ENCODE measurements around the gene FUT8. TPM values are rescaled to one million over a fixed set of nuclear protein-coding genes. Genes with fewer than 3 reads are reported as not detected.

FUT8 gene
- total and polyA plus RNA-seq, 4 donors: 1.1 to 14.1 (median 4.0) TPM

DNA sequence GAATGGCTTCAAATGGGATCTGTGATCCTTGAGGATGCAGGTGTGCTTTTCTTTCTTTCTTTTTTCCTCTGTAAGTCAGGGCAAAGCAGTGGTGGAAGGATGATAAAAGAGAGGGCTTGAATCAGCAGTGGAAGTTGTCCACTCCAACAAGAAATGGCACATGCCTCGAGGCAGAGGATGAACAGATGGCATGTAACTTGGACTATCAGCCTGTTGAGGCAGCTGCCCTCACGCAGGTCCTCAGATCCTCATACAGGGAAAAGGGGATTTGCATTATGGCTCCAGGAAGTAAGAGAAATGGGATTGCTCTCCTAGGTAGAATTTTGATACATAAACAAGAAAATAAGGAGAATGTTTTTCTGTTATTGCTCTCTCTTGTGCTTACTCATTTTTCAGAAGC is 368.0 kb downstream of the FUT8 start:
- TF ChIP-seq, protein P1, sequence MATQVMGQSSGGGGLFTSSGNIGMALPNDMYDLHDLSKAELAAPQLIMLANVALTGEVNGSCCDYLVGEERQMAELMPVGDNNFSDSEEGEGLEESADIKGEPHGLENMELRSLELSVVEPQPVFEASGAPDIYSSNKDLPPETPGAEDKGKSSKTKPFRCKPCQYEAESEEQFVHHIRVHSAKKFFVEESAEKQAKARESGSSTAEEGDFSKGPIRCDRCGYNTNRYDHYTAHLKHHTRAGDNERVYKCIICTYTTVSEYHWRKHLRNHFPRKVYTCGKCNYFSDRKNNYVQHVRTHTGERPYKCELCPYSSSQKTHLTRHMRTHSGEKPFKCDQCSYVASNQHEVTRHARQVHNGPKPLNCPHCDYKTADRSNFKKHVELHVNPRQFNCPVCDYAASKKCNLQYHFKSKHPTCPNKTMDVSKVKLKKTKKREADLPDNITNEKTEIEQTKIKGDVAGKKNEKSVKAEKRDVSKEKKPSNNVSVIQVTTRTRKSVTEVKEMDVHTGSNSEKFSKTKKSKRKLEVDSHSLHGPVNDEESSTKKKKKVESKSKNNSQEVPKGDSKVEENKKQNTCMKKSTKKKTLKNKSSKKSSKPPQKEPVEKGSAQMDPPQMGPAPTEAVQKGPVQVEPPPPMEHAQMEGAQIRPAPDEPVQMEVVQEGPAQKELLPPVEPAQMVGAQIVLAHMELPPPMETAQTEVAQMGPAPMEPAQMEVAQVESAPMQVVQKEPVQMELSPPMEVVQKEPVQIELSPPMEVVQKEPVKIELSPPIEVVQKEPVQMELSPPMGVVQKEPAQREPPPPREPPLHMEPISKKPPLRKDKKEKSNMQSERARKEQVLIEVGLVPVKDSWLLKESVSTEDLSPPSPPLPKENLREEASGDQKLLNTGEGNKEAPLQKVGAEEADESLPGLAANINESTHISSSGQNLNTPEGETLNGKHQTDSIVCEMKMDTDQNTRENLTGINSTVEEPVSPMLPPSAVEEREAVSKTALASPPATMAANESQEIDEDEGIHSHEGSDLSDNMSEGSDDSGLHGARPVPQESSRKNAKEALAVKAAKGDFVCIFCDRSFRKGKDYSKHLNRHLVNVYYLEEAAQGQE (IDR thresholded peaks at IDR 0.05): no peak
- TF ChIP-seq, protein P2, sequence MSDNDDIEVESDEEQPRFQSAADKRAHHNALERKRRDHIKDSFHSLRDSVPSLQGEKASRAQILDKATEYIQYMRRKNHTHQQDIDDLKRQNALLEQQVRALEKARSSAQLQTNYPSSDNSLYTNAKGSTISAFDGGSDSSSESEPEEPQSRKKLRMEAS (IDR thresholded peaks at IDR 0.05): no peak
- Histone ChIP-seq H3K36me3 (ENCODE audit: control insufficient read depth in 4 of 4, insufficient read depth in 3 of 4, low read depth in 1 of 4, low read length in 3 of 4) (no peaks in the 10 kb centered on the region), H3K27ac (ENCODE audit: low read depth in 1 of 2, low read length in 2 of 2) (no peak overlapping the region), H3K4me1 (ENCODE audit: control insufficient read depth in 4 of 4, insufficient read depth in 4 of 4, low read length in 3 of 4) (no peaks in the 10 kb centered on the region), H3K27me3 (ENCODE audit: control insufficient read depth in 4 of 4, insufficient read depth in 4 of 4, low read length in 3 of 4) (no peaks in the 10 kb centered on the region), H3K9ac (ENCODE audit: low read depth in 1 of 2, low read length in 2 of 2) (no peak overlapping the region), H3K4me3 (ENCODE audit: low read depth in 1 of 3, low read length in 3 of 3) (no peak overlapping the region), H3K9me3 (ENCODE audit: control insufficient read depth in 4 of 4, low read length in 3 of 4) (no peaks in the 10 kb centered on the region)
- WGBS: 66% methylated on average over 2 of the region's 2 CpGs
- DNase-seq (ENCODE audit: low spot score): no peak

DNA sequence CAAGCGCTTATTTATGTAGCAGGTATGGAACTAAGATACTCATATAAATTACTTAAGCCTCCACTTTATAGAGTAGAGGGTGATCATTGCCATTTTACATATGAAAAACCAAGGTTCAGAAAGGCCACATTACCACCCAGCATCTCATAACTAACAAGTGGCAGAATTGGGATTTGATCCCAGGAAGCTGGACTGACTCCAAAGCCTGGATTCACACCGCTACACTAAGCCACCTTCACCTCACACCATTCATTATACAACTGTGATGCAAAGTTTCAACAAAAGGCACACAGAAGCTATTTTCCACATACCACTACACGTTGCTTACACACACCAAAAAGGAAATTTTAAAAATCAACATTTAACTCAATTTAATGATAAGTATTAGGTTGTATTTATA is 370.6 kb downstream of the FUT8 start:
- Histone ChIP-seq H3K9ac (ENCODE audit: low read depth in 1 of 2, low read length in 2 of 2) (no peak overlapping the region), H3K9me3 (ENCODE audit: control insufficient read depth in 4 of 4, low read length in 3 of 4) (no peaks in the 10 kb centered on the region), H3K36me3 (ENCODE audit: control insufficient read depth in 4 of 4, insufficient read depth in 3 of 4, low read depth in 1 of 4, low read length in 3 of 4) (no peaks in the 10 kb centered on the region), H3K4me1 (ENCODE audit: control insufficient read depth in 4 of 4, insufficient read depth in 4 of 4, low read length in 3 of 4) (no peaks in the 10 kb centered on the region), H3K27me3 (ENCODE audit: control insufficient read depth in 4 of 4, insufficient read depth in 4 of 4, low read length in 3 of 4) (no peaks in the 10 kb centered on the region), H3K27ac (ENCODE audit: low read depth in 1 of 2, low read length in 2 of 2) (no peak overlapping the region), H3K4me3 (ENCODE audit: low read depth in 1 of 3, low read length in 3 of 3) (no peak overlapping the region)
- TF ChIP-seq EGR1 (IDR thresholded peaks at IDR 0.05; ENCODE audit: low read depth in 2 of 2): no peak
- TF ChIP-seq, protein P1 (IDR thresholded peaks at IDR 0.05): no peak
- TF ChIP-seq, protein P3, sequence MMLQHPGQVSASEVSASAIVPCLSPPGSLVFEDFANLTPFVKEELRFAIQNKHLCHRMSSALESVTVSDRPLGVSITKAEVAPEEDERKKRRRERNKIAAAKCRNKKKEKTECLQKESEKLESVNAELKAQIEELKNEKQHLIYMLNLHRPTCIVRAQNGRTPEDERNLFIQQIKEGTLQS (IDR thresholded peaks at IDR 0.05): no peak
- no peak for DNase-seq (ENCODE audit: low spot score)
- 82% methylated on average over 3 of the region's 3 CpGs for WGBS

DNA sequence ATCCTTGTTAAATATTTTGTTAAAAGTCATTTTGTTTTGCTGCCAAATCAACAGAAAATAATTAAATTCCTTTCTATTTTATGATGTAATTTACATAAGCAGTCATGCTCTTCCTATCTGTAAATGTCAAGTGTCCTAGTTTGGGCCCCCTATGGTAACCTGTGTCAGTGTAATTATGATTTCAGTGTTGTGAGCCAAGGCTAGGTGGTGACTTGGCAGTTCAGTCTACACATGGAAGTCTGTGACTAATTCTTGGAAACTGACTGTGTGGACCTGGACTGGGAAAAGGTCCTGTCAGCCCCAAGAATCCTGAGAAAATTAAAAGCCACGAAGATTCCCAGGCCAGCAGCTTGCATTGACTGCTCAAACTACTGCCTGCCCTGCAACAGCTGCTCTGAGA is 371.0 kb downstream of the FUT8 start:
- no peak overlapping the region for H3K9ac ChIP-seq (ENCODE audit: low read depth in 1 of 2, low read length in 2 of 2)
- no peaks in the 10 kb centered on the region for H3K9me3 ChIP-seq (ENCODE audit: control insufficient read depth in 4 of 4, low read length in 3 of 4)
- no peaks in the 10 kb centered on the region for H3K4me1 ChIP-seq (ENCODE audit: control insufficient read depth in 4 of 4, insufficient read depth in 4 of 4, low read length in 3 of 4)
- 63% methylated on average over 1 of the region's 1 CpG for WGBS
- H3K27ac ChIP-seq (ENCODE audit: low read depth in 1 of 2, low read length in 2 of 2): no peak overlapping the region
- no peak for DNase-seq (ENCODE audit: low spot score)
- H3K4me3 ChIP-seq (ENCODE audit: low read depth in 1 of 3, low read length in 3 of 3): no peak overlapping the region
- no peaks in the 10 kb centered on the region for H3K27me3 ChIP-seq (ENCODE audit: control insufficient read depth in 4 of 4, insufficient read depth in 4 of 4, low read length in 3 of 4)
- H3K36me3 ChIP-seq (ENCODE audit: control insufficient read depth in 4 of 4, insufficient read depth in 3 of 4, low read depth in 1 of 4, low read length in 3 of 4): no peaks in the 10 kb centered on the region
- TF ChIP-seq SP1 (IDR thresholded peaks at IDR 0.05) (no peak), YY1 (IDR thresholded peaks at IDR 0.05) (no peak), RXRA (IDR thresholded peaks at IDR 0.05) (no peak), EGR1 (IDR thresholded peaks at IDR 0.05; ENCODE audit: low read depth in 2 of 2) (no peak), HNF4G (IDR thresholded peaks at IDR 0.05) (no peak), TAF1 (conservative IDR thresholded peaks at IDR 0.05) (no peak), HNF4A (conservative IDR thresholded peaks at IDR 0.05) (no peak), JUND (IDR thresholded peaks at IDR 0.05) (no peak), FOXA2 (IDR thresholded peaks at IDR 0.05) (no peak), GABPA (IDR thresholded peaks at IDR 0.05 in 1 of 2, conservative IDR thresholded peaks at IDR 0.05 in 1 of 2) (no peak)
- TF ChIP-seq, protein P1 (IDR thresholded peaks at IDR 0.05): no peak
- TF ChIP-seq, protein P2 (IDR thresholded peaks at IDR 0.05): no peak
- TF ChIP-seq, protein P4, sequence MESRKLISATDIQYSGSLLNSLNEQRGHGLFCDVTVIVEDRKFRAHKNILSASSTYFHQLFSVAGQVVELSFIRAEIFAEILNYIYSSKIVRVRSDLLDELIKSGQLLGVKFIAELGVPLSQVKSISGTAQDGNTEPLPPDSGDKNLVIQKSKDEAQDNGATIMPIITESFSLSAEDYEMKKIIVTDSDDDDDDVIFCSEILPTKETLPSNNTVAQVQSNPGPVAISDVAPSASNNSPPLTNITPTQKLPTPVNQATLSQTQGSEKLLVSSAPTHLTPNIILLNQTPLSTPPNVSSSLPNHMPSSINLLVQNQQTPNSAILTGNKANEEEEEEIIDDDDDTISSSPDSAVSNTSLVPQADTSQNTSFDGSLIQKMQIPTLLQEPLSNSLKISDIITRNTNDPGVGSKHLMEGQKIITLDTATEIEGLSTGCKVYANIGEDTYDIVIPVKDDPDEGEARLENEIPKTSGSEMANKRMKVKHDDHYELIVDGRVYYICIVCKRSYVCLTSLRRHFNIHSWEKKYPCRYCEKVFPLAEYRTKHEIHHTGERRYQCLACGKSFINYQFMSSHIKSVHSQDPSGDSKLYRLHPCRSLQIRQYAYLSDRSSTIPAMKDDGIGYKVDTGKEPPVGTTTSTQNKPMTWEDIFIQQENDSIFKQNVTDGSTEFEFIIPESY (IDR thresholded peaks at IDR 0.05): no peak

Data from liver (tissue), 9 donors.